GM12875 (cell line): ENCODE data around the gene ADAMTSL5.
A peak's percentile ranks its signal among the peaks of the same experiment; 100 is the strongest.

Experiments used
- H3K4me3 ChIP-seq: one replicate; pipeline ENCODE4 v1.5.1; 2011; ENCODE audit warnings: low read depth, low read length, control low read depth
- CTCF ChIP-seq: IDR thresholded peaks from 2 replicates; pipeline ENCODE4 v1.5.1; 2011; ENCODE audit warnings: low read depth, mild to moderate bottlenecking, control low read depth, inconsistent platforms, low read length, moderate library complexity, borderline replicate concordance; ENCODE audit not compliant: insufficient read depth

Gene ADAMTSL5

GRCh38 chr19:1518471-1518870 is 5.7 kb upstream of the ADAMTSL5 start:
- no peak for TF ChIP-seq CTCF

DNA sequence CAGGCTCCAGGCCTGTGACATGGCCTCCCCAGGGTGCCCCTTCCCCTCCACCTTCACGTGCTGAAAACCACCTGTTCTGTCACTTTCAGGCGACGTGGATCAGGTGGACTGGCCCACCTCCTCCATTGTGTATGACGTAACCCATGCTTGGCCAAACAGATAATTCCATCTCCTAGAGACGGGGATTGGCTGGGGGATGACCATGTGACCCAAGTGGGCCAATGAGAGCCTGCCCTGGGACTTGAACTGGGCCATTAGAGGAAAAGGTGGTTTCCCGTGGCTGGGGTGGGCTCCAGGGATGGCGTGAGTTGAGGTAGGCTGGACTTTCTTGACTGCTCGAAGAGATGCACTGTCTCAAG is 3.6 kb upstream of the ADAMTSL5 start:
- no peak overlapping the region for H3K4me3 ChIP-seq
- no peak for TF ChIP-seq CTCF

More at GRCh38 chr19:1518471-1518870, 5.7 kb upstream of the ADAMTSL5 start:
- H3K4me3 ChIP-seq, result no peak overlapping the region

DNA sequence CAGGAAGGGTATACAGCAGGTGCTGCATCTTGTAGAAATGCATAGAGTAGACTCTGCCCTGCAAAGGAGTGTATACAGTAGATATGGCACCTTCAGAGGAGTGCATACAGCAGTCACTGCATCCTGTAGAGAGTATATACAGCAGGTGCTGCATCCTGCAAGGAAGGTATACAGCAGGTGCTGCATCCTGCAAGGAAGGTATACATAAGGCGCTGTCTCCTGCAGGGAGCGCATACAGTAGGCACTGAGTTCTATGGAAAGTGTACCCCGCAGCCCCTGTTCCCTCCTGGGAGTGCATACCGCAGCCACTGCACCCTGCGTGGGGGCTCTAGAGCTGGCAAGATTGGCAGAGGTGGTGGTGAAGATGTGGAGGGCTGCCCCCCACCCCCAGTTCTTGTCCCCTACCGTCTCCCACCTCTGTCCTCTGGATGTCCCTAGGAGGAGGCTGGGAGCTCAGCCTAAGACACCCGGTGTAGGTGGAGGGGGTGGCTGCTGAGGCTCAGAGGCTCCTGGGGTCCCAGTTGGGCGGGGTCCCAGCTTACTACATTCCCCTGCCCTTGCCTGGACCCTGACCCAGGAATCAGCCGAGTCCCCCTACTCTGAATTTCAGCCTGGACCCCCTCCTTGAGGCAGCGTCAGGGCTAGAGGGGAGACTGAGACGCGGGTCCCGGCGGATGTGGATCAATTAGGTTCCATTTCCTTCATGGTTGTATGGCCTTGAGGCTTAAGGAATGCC is 2.3 kb upstream of the ADAMTSL5 start:
- H3K4me3 ChIP-seq, result no peak overlapping the region
- no peak for TF ChIP-seq CTCF

DNA sequence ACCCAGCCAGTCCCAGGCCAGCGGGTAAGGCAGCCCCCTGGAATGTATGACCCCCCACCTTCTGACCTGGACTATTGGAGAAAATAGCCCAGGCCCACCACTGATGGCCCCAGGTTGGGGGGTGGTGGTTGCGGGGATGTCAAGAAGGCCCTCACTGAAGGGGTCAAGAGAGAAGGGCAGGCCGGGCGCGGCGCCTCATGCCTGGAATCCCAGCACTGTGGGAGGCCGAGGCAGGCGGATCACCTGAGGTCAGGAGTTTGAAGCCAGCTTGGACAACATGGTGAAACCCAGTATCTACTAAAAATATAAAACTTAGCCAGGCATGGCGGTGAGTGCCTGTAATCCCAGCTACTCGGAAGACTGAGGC is 1.5 kb upstream of the ADAMTSL5 start:
- no peak for TF ChIP-seq CTCF
- H3K4me3 ChIP-seq, result no peak overlapping the region

- no peak overlapping the region for H3K4me3 ChIP-seq
- peak; percentile 77 for TF ChIP-seq CTCF
Observed at GRCh38 chr19:1513499-1514294, 878 bp upstream of the ADAMTSL5 start.

- H3K4me3 ChIP-seq, result no peak overlapping the region
- no peak for TF ChIP-seq CTCF
Observed at GRCh38 chr19:1511318-1512317, 1.2 kb downstream of the ADAMTSL5 start.
